GM12864 (cell line): Measurements from ENCODE around the gene CRYBG3.

Experiments used
- DNase-seq: peaks from one replicate; pipeline ENCODE4 v3.0.0-alpha.2; 2011; ENCODE audit warnings: low read depth
- H3K4me3 ChIP-seq: 2 replicates; pipeline ENCODE4 v1.5.1; 2011; ENCODE audit warnings: mild to moderate bottlenecking, low read depth, low read length, control low read depth
- TF ChIP-seq, protein P1 (sequence below): IDR thresholded peaks from 2 replicates; pipeline ENCODE4 v1.5.1; 2011; ENCODE audit warnings: low read depth, mild to moderate bottlenecking, moderate library complexity, low read length, control low read depth, inconsistent platforms; ENCODE audit errors: missing control alignments

CRYBG3 gene

DNA sequence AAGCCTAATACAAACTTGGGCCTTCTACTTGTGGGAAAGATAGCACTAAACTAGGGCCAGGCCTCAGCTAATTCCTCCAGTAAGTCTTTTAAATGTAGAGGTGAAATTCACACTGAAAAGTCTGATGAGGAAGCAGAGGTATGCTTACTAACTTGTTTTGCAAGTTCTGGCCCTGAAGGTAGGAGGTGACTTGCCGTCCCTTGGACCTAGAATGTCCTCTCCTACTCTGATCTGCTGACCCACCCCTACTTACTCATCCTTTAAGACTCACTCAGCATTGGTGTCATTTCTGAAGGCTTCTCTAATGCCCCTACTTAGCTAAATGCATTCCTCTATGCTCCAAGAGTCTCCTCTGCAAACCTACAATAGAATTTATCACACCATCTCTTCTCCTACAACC, 131.1 kb downstream of the CRYBG3 start:
- DNase-seq: no peak
- no peak overlapping the region for H3K4me3 ChIP-seq
- TF ChIP-seq, protein P1, sequence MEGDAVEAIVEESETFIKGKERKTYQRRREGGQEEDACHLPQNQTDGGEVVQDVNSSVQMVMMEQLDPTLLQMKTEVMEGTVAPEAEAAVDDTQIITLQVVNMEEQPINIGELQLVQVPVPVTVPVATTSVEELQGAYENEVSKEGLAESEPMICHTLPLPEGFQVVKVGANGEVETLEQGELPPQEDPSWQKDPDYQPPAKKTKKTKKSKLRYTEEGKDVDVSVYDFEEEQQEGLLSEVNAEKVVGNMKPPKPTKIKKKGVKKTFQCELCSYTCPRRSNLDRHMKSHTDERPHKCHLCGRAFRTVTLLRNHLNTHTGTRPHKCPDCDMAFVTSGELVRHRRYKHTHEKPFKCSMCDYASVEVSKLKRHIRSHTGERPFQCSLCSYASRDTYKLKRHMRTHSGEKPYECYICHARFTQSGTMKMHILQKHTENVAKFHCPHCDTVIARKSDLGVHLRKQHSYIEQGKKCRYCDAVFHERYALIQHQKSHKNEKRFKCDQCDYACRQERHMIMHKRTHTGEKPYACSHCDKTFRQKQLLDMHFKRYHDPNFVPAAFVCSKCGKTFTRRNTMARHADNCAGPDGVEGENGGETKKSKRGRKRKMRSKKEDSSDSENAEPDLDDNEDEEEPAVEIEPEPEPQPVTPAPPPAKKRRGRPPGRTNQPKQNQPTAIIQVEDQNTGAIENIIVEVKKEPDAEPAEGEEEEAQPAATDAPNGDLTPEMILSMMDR: no peak

DNA sequence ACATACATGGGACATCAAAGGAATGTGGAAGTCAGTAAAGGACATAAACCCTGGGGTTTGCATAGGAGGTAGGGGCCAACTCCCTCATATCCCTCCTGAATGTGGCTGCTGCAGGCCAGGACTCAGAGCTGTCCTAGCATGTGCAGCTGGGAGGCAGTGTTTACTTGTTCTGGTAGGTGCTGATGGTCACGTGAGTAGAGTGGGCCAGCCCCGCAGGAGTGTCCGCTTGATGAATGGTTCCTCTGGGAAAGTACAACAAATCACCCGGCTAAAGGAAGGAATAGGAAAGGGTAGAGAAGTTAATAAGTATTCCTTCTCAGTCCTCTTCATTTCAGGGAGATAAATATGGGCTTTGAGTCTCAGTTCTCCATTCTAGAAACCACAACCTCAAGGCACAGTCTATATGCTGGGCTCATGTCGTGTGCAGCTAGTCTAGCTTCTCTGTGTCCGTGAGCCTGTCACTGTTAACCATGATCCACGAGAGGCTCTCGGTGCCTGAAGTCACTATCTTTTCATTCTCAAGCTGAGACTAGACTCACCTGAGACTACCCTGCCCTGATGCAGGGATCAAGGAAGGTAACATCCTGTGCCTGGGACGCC, 132.5 kb downstream of the CRYBG3 start:
- no peak for DNase-seq
- no peak overlapping the region for H3K4me3 ChIP-seq
- TF ChIP-seq, protein P1: no peak

DNA sequence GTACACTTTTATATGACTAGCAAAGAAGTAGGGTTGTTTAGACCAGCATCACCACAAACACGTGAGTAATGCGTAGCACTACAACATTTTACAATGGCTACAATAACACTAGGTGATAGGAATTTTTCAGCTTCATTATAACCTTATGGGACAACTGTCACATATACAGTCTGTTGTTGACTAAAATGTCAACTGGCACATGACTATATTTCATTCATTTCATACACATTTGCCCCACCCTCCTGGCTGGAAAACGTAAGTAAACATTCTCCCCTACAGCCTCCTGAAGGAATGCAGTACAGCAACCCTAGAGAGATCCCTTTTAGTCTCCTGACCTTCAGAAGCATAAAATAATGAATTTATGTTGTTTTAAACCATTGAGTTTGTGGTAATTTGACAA, 134.2 kb downstream of the CRYBG3 start:
- H3K4me3 ChIP-seq: no peak overlapping the region
- TF ChIP-seq, protein P1: no peak
- no peak for DNase-seq

DNA sequence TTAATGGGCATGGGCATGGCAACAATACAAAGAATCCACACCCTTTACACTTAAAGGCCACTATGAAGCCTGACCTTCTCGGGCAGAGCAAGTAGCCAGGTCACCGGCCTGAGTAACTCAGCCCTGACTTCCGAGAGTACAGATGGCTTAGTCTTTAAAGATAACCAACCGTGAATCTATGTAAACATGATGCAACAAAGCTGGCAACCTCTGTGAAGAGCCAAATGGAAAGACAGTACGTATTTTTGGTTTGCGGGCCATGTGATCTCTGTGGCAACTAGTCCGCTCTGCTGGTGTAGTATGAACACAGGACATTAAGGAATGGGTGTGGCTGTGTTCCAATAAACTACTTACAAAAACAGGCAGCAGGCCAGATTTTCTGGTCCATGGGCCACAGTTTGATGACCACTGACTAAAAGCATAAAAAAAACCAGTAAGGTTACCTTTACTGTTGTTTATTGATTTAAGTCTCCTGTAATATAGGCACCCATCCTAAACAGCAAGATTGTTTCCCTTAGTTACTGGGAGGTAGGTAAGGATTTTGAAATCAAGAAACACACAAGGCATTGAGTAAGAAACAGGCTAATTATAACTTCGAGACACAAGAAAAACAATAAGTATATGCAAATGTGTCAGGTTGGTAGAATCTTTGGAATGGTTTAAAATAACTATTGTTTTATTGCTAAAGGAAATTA, 136.0 kb downstream of the CRYBG3 start:
- no peak for DNase-seq
- TF ChIP-seq, protein P1: no peak
- no peak overlapping the region for H3K4me3 ChIP-seq

DNA sequence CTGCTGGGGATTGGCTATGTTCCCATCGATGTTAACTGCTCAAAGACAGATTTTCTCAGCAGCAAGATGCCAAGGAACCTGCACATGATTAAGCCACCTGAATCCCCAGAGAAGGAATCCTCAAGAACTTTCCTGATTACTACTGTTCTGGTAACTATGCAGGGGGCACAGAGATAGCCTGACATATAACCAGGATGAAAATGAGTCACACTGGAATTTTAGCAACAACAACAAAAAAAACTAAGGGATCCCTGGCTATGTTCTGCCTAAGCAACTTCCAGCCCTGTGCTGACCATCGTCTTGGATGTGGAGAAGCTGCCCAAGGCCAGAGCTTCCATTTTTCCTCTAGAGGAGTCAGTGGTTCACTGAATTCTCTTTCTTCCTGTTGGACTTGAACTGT, 136.6 kb downstream of the CRYBG3 start:
- H3K4me3 ChIP-seq: no peak overlapping the region
- DNase-seq: no peak
- TF ChIP-seq, protein P1: no peak

DNA sequence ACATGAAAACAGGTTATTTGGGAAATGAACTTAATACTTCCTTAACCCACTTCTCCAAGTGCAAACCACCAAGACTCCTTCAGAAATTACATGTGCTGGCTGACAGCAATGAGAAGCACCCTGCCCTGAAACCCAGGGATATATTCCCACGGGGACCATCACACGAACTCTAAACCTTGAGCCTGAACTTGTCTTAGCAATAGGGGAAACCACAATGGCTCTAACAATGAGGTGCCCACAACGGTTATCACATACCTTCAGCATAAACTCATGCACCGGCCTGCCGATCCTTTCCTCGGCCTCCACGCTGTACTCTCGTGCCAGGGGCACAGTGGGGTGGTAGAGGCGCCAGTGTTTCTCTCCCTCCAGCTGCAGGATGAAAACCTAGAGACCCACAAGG, 137.0 kb downstream of the CRYBG3 start:
- DNase-seq: no peak
- TF ChIP-seq, protein P1: no peak

DNA sequence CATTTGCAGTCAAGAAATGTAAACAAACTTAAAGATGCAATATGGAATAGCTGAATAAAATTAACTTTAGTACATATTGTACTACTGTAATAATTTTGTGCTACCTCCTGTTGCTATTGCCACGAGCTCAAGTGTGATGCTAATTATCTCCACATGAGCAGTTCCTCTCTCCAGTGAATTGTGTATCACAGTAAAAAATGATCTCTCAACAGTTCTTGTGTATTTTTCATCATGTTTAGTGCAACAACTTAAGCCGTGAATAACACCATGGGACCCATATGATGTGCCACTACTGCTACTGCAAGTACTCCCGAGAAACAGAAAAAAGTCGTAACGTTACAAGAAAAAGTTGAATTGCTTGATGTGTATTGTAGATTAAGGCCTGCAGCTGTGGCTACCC, 138.1 kb downstream of the CRYBG3 start:
- no peak for DNase-seq
- H3K4me3 ChIP-seq: no peak overlapping the region
- TF ChIP-seq, protein P1: no peak

More for the DNA sequence above, 137.0 kb downstream of the CRYBG3 start:
- no peak overlapping the region for H3K4me3 ChIP-seq
